Ovary (tissue), 3 donors: Measurements from ENCODE around the gene FHOD1.

Experiments
- EP300 ChIP-seq: sonication (generic); formaldehyde crosslinking; IDR thresholded peaks from one replicate; pipeline ENCODE4 v1.6.1; 2017; ENCODE audit warnings: antibody characterized with exemption
- POLR2A ChIP-seq: fragments of 450-650 bp; IDR thresholded peaks from one replicate; pipeline ENCODE4 v1.6.1; 2017; ENCODE audit warnings: antibody characterized with exemption, mild to moderate bottlenecking, moderate library complexity
- TF ChIP-seq, protein P1 (sequence below), 3 donors: fragments of 450-650 bp in 2 of 3; fragments of 200-600 bp in 1 of 3; IDR thresholded peaks; one replicate each; pipeline versions ENCODE4 v1.5.1 to v1.8.0; 2016 to 2022; ENCODE audit warnings: antibody characterized with exemption in 3 of 3, mild to moderate bottlenecking in 1 of 3
- donor health status: DM: no; HTN: no; CAD: no.

DNA sequence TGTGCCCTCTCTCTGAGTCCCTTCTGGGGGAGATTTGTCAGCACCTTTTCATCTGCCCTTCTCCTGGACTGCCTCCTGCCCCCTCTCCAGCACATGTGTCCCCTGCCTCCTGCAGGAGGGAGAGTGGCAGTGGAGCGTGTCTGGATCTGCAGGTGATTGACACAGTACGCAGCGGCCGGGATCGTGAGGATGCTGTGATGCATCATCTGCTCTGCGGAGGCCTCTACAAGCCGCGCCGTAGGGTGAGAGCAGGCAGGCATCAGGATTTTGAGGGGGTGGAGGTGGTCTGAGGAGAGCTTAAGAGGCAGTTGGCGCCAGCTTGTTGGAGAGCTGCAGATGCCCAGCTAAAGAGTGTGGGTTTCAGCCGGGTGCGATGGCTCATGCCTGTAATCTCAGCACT lies 12.4 kb upstream of the FHOD1 start:
- TF ChIP-seq, protein P1, sequence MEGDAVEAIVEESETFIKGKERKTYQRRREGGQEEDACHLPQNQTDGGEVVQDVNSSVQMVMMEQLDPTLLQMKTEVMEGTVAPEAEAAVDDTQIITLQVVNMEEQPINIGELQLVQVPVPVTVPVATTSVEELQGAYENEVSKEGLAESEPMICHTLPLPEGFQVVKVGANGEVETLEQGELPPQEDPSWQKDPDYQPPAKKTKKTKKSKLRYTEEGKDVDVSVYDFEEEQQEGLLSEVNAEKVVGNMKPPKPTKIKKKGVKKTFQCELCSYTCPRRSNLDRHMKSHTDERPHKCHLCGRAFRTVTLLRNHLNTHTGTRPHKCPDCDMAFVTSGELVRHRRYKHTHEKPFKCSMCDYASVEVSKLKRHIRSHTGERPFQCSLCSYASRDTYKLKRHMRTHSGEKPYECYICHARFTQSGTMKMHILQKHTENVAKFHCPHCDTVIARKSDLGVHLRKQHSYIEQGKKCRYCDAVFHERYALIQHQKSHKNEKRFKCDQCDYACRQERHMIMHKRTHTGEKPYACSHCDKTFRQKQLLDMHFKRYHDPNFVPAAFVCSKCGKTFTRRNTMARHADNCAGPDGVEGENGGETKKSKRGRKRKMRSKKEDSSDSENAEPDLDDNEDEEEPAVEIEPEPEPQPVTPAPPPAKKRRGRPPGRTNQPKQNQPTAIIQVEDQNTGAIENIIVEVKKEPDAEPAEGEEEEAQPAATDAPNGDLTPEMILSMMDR (IDR thresholded peaks at IDR 0.05), result no peak
- TF ChIP-seq EP300 (no peak), POLR2A (no peak)
